ENCODE data around the gene GRB2. TPM values are rescaled to one million over a fixed set of nuclear protein-coding genes. Genes with fewer than 3 reads are reported as not detected.
"Not testable (repeated sequence)": the region's sequence is repeated elsewhere in the genome, so short reads cannot be mapped to it uniquely, and the experiment has no call there.

GRB2 gene
- total RNA-seq, 1 donor from 2014 or later = 138 TPM

- DNase-seq (ENCODE audit: low read depth) = no peak
Observed at GRCh38 chr17:75353176-75353575, 52.3 kb downstream of the GRB2 start.

DNA sequence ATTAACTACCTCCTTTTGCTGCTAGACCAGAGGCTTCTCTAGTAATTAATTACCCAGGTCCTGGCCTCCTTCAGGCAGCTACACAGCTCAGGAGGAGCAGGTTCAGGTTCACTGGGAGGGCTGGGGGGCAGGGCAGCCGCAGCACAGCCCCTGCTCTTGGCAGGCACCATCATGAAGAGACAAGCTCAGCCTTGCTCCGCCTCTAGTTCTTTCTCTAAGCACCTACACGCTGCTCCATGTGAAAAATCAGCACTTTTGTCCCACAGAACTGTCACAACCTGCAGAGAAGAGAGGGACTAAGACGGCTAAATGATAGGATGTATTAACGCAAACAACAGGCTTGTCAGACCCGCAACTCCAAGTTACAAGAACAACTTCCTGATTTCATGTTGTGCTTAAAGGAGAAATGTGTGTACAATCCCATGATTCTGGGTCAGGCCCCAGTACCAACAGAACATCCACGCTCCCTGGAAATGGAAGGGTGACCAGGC lies 53.4 kb downstream of the GRB2 start:
- no peak for DNase-seq (ENCODE audit: low read depth)

- DNase-seq (ENCODE audit: low read depth) = no peak
Observed at GRCh38 chr17:75350706-75351105, 54.8 kb downstream of the GRB2 start.

DNA sequence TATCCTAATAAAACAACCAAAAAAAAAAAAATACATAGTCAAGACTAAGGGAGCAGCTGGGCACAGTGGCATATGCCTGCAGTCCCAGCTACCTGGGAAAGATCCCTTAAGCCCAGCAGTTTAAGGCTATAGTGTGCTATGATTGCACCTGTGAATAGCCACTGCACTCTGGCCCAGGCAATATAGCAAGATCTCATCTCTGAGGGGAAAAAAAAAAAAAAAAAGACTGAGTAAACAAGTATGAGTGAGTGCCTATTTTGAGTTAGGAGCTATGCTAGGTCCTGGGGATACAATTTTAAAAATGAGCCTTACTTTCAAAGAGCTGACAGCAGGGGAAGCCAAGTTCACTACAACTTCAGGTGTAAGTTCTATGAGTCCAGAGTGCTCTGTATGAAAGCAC lies 55.4 kb downstream of the GRB2 start:
- no peak for DNase-seq (ENCODE audit: low read depth)

DNA sequence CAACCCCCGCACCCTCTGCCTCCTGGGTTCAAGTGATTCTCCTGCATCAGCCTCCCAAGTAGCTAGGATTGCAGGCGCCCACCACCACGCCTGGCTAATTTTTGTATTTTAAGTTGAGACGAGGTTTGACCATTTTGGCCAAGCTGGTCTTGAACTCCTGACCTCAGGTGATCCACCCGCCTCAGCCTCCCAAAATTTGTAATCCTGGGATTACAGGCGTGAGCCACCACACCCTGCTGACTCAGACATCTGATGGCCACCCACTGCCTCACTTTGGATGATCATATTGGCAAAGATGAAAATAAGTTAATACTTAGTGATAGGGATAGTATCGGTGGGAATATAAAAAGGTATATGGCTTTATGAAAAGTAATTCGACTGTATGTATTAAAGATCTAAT lies 55.9 kb downstream of the GRB2 start:
- DNase-seq (ENCODE audit: low read depth) = no peak

- no peak for DNase-seq (ENCODE audit: low read depth)
Observed at GRCh38 chr17:75348386-75349012, 57.0 kb downstream of the GRB2 start.

GRCh38 chr17:75346906-75347305 lies 58.6 kb downstream of the GRB2 start:
- peak; percentile 90 for DNase-seq (ENCODE audit: low read depth)

GRCh38 chr17:75346368-75346767 lies 59.1 kb downstream of the GRB2 start:
- DNase-seq (ENCODE audit: low read depth) = not testable (repeated sequence)

- DNase-seq (ENCODE audit: low read depth) = no peak
Observed at GRCh38 chr17:75345514-75346167, 59.8 kb downstream of the GRB2 start.

DNA sequence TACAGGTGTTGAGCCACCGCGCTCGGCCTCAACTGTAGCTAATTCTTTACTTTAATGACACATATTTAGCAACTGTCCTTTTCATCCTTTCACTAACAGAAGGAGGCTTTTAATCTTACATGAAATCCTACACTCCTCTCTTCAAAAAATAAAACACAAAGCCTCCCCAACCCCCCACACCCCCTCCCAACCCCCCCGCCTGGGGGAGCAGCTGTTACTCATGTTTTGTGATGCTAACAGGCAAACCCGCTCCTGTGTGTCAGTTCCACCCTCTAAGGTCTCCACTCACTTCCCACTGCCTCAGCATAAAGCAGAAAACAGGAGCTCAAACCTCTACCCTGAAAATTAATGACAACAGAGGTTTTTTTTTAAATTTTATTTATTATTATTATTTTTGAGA lies 60.8 kb downstream of the GRB2 start:
- peak; percentile 76 for DNase-seq (ENCODE audit: low read depth)

- no peak for DNase-seq (ENCODE audit: low read depth)
Observed at GRCh38 chr17:75342996-75343395, 62.5 kb downstream of the GRB2 start.

GRCh38 chr17:75341784-75342486 lies 63.5 kb downstream of the GRB2 start:
- DNase-seq (ENCODE audit: low read depth) = no peak

DNA sequence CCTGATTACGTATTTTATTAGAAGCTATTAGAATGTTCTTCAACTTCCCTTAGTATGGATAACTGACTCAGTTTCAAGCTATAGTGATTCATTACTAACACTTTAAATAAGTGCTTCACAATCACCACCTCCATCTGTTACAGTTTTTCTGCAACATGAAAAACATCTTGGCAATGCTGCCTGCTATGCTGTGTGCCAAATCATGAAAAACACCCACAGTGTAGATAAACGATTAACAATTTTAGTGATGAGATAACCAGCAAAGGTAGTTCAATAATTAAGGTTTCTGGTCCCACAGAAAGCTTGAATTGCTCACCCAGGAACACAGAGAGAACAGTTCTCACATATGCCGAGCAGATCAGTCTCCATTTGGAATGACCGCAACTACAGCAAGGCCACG lies 64.8 kb downstream of the GRB2 start:
- DNase-seq (ENCODE audit: low read depth) = no peak

DNA sequence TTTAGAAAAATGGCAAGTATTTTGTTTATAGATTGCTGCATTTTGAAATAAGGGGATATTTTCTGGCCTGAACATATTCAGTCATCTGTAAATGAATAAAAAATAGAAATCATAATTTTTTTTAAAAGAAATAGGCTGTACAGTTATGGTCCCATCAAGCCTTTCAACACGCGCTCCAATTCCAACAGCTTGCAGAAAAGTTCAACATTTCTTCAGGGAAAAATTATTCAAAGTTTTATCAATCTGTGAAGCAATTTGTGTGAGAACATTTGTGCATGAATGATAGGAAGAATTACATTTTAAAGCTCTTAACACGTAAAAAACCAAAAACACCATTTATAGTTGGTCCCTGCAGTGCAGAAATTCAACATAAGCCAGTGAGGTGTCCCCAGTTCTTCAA lies 65.5 kb downstream of the GRB2 start:
- no peak for DNase-seq (ENCODE audit: low read depth)

DNA sequence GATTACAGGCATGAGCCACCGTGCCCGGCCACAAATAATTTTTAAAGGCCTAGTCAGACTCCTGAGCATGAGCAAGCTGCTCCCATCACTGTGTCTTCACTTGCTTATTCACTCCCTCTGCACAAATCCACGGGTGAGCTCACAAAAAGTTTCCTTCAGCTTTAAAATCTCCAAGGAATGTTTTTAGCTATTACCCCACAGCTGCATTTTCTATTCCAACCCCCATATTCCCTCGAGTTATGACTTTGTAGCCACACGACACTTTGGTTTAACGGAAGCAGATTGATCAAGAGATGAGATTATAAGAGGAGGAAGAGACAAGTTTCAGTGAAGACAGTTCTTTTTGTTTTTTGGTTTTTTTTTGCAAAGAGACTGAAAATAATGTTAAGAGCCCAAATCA lies 67.1 kb downstream of the GRB2 start:
- DNase-seq (ENCODE audit: low read depth) = peak; percentile 25

DNA sequence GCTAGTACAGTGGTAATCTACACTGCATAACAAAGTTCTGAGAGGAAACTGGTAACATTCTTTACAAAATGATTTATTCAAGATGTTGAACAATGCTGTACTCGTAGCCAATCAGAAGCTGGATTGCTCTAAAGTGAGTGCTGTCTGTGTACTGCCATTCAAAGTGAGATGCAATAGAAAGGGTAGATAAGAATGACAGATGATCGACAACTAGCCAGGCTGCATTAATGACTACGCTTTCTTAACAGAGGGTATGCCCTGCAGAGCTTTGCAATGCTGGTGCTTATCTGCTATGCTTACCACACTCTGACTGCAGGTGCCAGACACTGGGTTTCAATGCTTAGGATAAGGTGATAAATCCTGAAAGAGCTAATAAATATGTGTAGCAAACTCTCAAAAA lies 70.2 kb downstream of the GRB2 start:
- DNase-seq (ENCODE audit: low read depth) = no peak

DNA sequence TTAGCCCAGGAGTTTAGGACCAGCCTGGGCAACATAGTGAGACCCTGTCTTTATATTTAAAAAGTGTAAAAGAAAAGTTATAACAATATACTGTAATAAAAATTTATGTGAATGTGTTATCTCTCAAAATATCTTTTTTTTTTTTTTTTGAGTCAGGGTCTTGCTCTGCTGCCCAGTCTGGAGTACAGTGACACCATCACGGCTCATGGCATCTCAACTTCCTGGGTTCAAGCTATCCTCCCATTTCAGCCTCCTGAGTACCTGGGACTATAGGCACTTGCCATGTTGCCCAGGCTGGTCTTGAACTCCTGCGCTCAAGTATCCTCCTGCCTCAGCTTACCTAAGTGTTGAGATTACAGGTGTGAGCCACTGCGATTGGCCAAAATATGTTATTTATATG lies 70.8 kb downstream of the GRB2 start:
- DNase-seq (ENCODE audit: low read depth) = no peak

DNA sequence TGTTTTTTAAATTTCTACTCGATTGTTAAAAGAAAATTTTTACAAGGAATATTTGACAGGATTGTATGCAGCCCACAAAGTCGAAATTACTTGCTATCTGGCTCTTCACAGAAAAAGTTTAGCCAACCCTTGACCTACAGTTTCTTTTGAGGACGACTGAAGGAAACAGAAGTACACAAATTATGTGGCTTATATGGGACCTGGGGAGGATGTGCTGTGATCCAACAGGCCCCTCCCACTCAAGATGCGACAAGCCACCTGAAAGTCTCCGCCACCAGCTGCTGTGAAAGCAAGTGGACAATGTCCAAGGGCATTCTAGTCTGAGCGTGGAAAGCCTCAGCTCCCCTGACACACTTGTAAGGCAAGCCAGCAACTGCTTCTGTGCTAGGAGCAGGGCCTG lies 73.8 kb downstream of the GRB2 start:
- no peak for DNase-seq (ENCODE audit: low read depth)

DNA sequence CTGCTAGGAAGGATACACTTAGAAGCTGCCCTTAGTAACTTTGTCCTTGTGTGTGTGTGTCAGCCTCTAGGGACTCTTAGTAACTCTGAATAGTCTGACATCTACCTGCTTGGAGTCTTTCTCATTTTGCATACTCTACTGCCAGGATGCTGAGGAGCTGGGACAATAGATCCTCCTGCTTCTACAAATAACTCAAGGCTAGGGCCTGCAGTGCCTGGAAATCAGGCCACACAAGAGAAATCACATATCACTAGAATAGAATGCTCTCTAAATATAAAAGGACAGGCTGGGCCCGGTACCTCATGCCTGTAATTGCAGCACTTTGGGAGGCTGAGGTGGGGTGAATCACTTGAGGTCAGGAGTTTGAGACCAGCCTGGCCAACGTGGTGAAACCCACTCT lies 77.7 kb downstream of the GRB2 start:
- no peak for DNase-seq (ENCODE audit: low read depth)

DNA sequence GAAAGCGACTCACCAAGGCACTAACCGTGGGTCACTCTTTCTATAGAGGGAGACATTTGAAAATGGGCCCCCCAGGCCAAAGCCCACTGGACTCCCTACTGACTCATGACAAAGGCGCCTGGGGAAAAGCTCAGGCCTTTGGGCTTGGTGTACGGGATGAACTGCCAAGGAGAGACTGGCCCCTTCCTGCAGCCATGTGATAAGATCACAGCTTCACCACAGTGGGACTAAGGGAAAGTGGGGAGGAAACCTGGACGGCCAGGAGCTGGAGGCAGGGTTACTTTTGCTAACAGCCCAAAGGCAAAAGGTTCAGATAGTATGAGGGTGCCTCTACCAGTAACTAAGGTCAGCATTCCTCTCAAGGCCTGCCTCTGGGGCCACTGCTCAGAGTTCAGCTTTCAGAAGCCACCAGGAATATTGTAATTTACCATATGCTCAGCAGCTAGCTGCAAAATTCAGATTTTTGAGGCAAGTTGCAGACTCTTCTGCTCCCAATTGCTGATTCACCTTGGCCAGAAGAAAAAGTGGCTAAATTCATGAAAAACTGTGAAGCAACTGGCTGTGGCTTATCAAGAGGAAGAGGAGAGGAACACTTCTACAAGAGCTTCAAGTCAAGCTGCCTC lies 79.1 kb downstream of the GRB2 start:
- DNase-seq (ENCODE audit: low read depth) = no peak

GRCh38 chr17:75325827-75326225 lies 79.7 kb downstream of the GRB2 start:
- no peak for DNase-seq (ENCODE audit: low read depth)

GRCh38 chr17:75325348-75325747 lies 80.1 kb downstream of the GRB2 start:
- no peak for DNase-seq (ENCODE audit: low read depth)

All from myocyte (in vitro differentiated cells).